SU-DHL-6 (cell line): Measurements from ENCODE around the gene TRPM3.

Experiments used
- H2AFZ ChIP-seq: fragments of 200-600 bp; sonication (generic); 2 replicates; pipeline ENCODE4 v1.6.1; 2014; ENCODE audit warnings: low read depth, mild to moderate bottlenecking, moderate library complexity, mixed read lengths, antibody characterized with exemption, low read length; ENCODE audit not compliant: severe bottlenecking
- H3F3A ChIP-seq: fragments of 200-600 bp; shearing (Covaris generic); 2 replicates; pipeline ENCODE4 v1.6.0; 2016; ENCODE audit warnings: antibody characterized with exemption, mild to moderate bottlenecking; ENCODE audit not compliant: insufficient read depth
- H3K27ac ChIP-seq: fragments of 200-600 bp; sonication (generic); 2 replicates; pipeline ENCODE4 v1.5.1; 2016; ENCODE audit warnings: low read depth, mild to moderate bottlenecking, low read length, moderate library complexity, mixed read lengths
- H3K27me3 ChIP-seq: fragments of 200-600 bp; sonication (generic), shearing (Covaris generic); 2 replicates; pipeline ENCODE4 v1.6.0; 2014; ENCODE audit warnings: mild to moderate bottlenecking, low read length
- H3K36me3 ChIP-seq: fragments of 200-600 bp; sonication (generic); 2 replicates; pipeline ENCODE4 v1.6.1; 2014; ENCODE audit warnings: mild to moderate bottlenecking, low read length, mixed read lengths
- H3K4me2 ChIP-seq: fragments of 300-600, 200-600 bp; shearing (Covaris generic), sonication (generic); 2 replicates; pipeline ENCODE4 v1.6.0; 2014; ENCODE audit warnings: low read length, low read depth, mild to moderate bottlenecking; ENCODE audit not compliant: poor library complexity, severe bottlenecking
- H3K4me3 ChIP-seq: fragments of 200-600 bp; sonication (generic); 2 replicates; pipeline ENCODE4 v1.5.1; 2014; ENCODE audit warnings: antibody characterized with exemption, low read length, mild to moderate bottlenecking, mixed read lengths; ENCODE audit not compliant: insufficient read depth, poor library complexity, severe bottlenecking
- H3K79me2 ChIP-seq: fragments of 200-600 bp; sonication (generic); 2 replicates; pipeline ENCODE4 v1.6.1; 2014; ENCODE audit warnings: mild to moderate bottlenecking, low read length, moderate library complexity; ENCODE audit not compliant: insufficient read depth
- H3K9ac ChIP-seq: fragments of 200-600 bp; sonication (generic); 2 replicates; pipeline ENCODE4 v1.7.0; 2014; ENCODE audit warnings: mild to moderate bottlenecking, low read length
- H3K9me2 ChIP-seq: fragments of 200-600 bp; sonication (generic); replicated peaks from 2 replicates; pipeline ENCODE4 v1.6.1; 2014; ENCODE audit warnings: low read length; ENCODE audit not compliant: insufficient read depth
- H3K9me3 ChIP-seq: fragments of 200-600 bp; sonication (generic); 2 replicates; pipeline ENCODE4 v1.6.1; 2014; ENCODE audit warnings: low read length, mixed read lengths; ENCODE audit not compliant: insufficient read depth
- H4K20me1 ChIP-seq: fragments of 200-600 bp; sonication (generic); 2 replicates; pipeline ENCODE4 v1.6.1; 2014; ENCODE audit warnings: low read depth, mild to moderate bottlenecking, antibody characterized with exemption, low read length, moderate library complexity, mixed read lengths
- EZH2phosphoT487 ChIP-seq: fragments of 200-600 bp; sonication (generic), shearing (Covaris generic); conservative IDR thresholded peaks from 2 replicates; pipeline ENCODE4 v1.6.1; 2018; ENCODE audit warnings: mild to moderate bottlenecking, antibody characterized with exemption, low read length, moderate library complexity, mixed read lengths
- TF ChIP-seq, protein P1 (sequence below): fragments of 200-600 bp; sonication (generic); IDR thresholded peaks from one replicate; pipeline ENCODE4 v1.5.1; 2017; ENCODE audit warnings: antibody characterized with exemption, mild to moderate bottlenecking, low read length, moderate library complexity; ENCODE audit not compliant: insufficient read depth, poor library complexity, severe bottlenecking

The TRPM3 gene

DNA sequence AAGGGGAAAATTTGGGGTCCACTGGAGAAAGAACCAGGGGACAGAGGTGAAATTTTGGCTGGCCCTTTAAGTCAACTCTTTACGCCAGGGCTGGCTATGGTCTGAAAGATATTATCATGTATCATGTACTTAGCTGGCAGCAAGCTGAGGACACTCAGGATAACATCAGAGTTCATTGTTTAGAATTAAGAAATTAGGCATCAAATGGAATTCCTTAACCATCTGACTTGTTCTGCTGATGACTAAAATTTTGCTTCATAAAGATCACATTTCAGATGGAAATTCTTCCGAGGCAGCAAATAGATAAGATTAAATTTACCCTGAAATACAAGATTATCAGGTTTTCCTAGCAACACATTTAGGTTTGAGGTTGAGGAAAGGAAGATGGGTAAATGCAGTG lies 437.6 kb downstream of the TRPM3 start:
- H4K20me1 ChIP-seq: no peaks in the 10 kb centered on the region

DNA sequence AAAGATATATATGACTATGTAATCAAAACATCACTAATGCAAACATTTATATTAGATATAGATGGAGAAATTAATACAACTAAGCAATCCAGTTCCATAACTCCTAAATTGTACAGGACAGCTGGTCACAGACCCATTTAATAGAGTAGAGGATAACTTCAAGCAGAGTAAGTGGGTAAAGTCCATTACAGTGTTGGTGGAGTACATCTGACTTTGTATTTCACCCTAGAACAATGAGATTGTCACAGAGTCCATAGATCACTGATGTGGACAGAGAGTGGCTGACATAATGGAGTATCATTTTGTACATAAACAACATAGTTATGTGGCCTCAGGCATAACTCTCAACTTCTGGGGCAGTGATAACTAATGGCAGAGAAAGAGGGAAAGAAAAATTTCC lies 439.1 kb downstream of the TRPM3 start:
- Histone ChIP-seq H3K4me2 (no peak overlapping the region), H3K27me3 (no peaks in the 10 kb centered on the region), H2AFZ (no peak overlapping the region), H3K4me3 (no peak overlapping the region), H3K36me3 (no peaks in the 10 kb centered on the region), H3K27ac (no peak overlapping the region), H4K20me1 (no peaks in the 10 kb centered on the region), H3K79me2 (no peaks in the 10 kb centered on the region), H3K9me3 (no peaks in the 10 kb centered on the region), H3K9me2 (no peaks in the 10 kb centered on the region), H3F3A (no peaks in the 10 kb centered on the region), H3K9ac (no peak overlapping the region)
- TF ChIP-seq, protein P1, sequence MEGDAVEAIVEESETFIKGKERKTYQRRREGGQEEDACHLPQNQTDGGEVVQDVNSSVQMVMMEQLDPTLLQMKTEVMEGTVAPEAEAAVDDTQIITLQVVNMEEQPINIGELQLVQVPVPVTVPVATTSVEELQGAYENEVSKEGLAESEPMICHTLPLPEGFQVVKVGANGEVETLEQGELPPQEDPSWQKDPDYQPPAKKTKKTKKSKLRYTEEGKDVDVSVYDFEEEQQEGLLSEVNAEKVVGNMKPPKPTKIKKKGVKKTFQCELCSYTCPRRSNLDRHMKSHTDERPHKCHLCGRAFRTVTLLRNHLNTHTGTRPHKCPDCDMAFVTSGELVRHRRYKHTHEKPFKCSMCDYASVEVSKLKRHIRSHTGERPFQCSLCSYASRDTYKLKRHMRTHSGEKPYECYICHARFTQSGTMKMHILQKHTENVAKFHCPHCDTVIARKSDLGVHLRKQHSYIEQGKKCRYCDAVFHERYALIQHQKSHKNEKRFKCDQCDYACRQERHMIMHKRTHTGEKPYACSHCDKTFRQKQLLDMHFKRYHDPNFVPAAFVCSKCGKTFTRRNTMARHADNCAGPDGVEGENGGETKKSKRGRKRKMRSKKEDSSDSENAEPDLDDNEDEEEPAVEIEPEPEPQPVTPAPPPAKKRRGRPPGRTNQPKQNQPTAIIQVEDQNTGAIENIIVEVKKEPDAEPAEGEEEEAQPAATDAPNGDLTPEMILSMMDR: no peak
- TF ChIP-seq EZH2phosphoT487: no peak

More for the DNA sequence above, 437.6 kb downstream of the TRPM3 start:
- no peaks in the 10 kb centered on the region for H3F3A ChIP-seq
- no peak overlapping the region for H3K27ac ChIP-seq
- no peak overlapping the region for H3K4me2 ChIP-seq
- TF ChIP-seq, protein P1: no peak
- TF ChIP-seq EZH2phosphoT487: no peak
- no peaks in the 10 kb centered on the region for H3K79me2 ChIP-seq
- no peaks in the 10 kb centered on the region for H3K9me2 ChIP-seq
- no peaks in the 10 kb centered on the region for H3K9me3 ChIP-seq
- H3K9ac ChIP-seq: no peak overlapping the region
- no peak overlapping the region for H2AFZ ChIP-seq
- H3K4me3 ChIP-seq: no peak overlapping the region
- no peaks in the 10 kb centered on the region for H3K36me3 ChIP-seq
- H3K27me3 ChIP-seq: no peaks in the 10 kb centered on the region

DNA sequence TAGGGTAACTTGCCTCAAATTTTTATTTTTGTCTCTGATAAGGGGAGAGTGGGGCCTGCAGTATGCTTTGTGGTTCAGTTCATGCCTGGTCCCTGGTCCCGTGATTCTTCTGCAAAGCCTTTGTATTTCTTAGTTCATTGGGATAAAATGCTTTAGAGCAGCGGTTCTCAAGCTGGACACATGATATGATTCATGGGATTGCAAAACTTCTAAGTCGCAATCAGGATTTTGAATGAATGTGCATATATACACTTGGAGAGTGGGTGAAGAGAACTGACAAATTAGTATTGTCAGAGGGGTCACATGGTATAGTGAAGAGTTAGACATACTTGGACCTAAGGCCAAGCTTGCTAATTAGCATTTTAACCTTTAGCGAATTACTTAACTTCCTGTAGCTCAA lies 441.6 kb downstream of the TRPM3 start:
- H3K4me2 ChIP-seq: no peak overlapping the region
- H3K79me2 ChIP-seq: no peaks in the 10 kb centered on the region
- H3K27me3 ChIP-seq: no peaks in the 10 kb centered on the region
- no peak for TF ChIP-seq EZH2phosphoT487
- H3K4me3 ChIP-seq: no peak overlapping the region
- no peaks in the 10 kb centered on the region for H3F3A ChIP-seq
- no peaks in the 10 kb centered on the region for H3K36me3 ChIP-seq
- H4K20me1 ChIP-seq: no peaks in the 10 kb centered on the region
- no peaks in the 10 kb centered on the region for H3K9me3 ChIP-seq
- no peak overlapping the region for H2AFZ ChIP-seq
- H3K9me2 ChIP-seq: no peaks in the 10 kb centered on the region
- H3K9ac ChIP-seq: no peak overlapping the region
- H3K27ac ChIP-seq: no peak overlapping the region

DNA sequence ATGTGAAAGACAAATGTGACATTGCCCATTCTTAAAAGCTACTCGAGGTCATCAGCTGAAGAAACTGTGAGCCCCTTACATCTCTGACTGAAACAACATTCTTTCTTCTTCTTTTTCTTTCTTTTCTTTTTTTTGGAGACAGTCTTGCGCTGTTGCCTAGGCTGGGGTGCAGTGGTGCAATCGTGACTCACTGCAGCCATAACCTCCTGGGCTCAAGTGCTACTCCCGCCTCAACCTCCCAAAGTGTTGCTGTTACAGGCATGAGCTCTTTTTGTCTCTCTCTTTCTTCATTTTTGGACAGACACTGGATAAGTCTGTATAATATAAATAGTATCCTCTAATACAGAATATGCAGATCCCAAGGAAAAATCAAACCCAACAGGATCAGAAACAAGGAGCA lies 443.3 kb downstream of the TRPM3 start:
- Histone ChIP-seq H3K4me2 (no peak overlapping the region), H4K20me1 (no peaks in the 10 kb centered on the region), H3K36me3 (no peaks in the 10 kb centered on the region), H3K27me3 (no peaks in the 10 kb centered on the region), H2AFZ (no peak overlapping the region), H3K9me2 (no peaks in the 10 kb centered on the region), H3K79me2 (no peaks in the 10 kb centered on the region), H3K27ac (no peak overlapping the region), H3K4me3 (no peak overlapping the region), H3K9me3 (no peaks in the 10 kb centered on the region), H3K9ac (no peak overlapping the region), H3F3A (no peaks in the 10 kb centered on the region)
- no peak for TF ChIP-seq EZH2phosphoT487
- TF ChIP-seq, protein P1: no peak
